NB4 (cell line): ENCODE measurements around the gene AKR1B15.
"Not testable (repeated sequence)": the region's sequence is repeated elsewhere in the genome, so short reads cannot be mapped to it uniquely, and the experiment has no call there.

Experiments
- CTCF ChIP-seq: IDR thresholded peaks from one replicate; pipeline ENCODE4 v1.5.1; 2012; ENCODE audit warnings: low read depth, low read length
- MAX ChIP-seq: IDR thresholded peaks from 2 replicates; pipeline ENCODE4 v1.6.1; 2011; ENCODE audit warnings: low read depth, low read length
- POLR2A ChIP-seq: IDR thresholded peaks from 2 replicates; pipeline ENCODE4 v1.6.1; 2011; ENCODE audit warnings: mild to moderate bottlenecking; ENCODE audit not compliant: insufficient read length; ENCODE audit errors: extremely low read depth

- TF ChIP-seq CTCF, MAX, POLR2A: not testable (repeated sequence)
These were observed 23.5 kb upstream of the AKR1B15 start for GRCh38 chr7:134525449-134525848.
